ENCODE measurements around the gene PML. TPM values are rescaled to one million over a fixed set of nuclear protein-coding genes. Genes with fewer than 3 reads are reported as not detected.
A peak's percentile ranks its signal among the peaks of the same experiment; 100 is the strongest.

The PML gene
- total and polyA plus RNA-seq, 9 of the 15 experiments (the other 6 are each of a cell fraction or from before 2014, with no cell fraction given), result 5.0 to 50.7 (median 10.1) TPM

DNA sequence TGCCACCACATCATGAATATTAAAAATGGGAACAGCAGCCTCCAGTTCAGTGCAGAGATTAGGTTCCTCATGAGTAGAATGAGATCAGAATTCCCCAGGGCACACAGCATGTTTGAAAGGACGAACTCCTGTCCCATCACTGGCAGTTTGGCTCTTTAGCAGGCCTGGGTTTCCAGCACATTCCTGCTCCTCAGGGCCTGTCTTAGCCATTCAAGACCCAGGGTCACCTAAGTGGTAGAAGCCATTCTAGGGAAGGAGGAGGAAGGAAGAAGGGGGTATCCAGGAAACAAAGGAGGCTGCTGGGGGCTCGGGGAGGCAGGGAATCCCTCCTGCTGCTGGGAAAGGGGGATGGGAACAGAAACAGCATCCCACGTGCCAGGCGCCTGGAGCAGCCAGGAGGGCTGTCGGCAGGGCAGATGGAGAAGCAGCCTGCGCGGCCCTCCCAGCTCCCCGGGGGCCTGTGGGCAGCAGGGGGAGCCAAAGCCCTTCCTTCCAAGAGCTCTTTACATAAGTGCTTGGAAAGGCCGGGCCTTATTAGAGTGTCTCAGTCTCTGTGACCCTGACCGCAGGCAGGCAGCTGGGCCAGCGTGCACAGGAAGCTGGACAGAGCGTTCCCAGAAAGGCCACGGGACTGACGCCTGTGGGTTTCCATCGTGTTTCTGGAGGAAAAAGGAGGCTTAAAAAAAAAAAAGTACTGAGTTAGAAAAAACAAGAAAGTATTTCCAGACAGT lies 43.5 kb upstream of the PML start (continued):
- TF ChIP-seq, protein P1, sequence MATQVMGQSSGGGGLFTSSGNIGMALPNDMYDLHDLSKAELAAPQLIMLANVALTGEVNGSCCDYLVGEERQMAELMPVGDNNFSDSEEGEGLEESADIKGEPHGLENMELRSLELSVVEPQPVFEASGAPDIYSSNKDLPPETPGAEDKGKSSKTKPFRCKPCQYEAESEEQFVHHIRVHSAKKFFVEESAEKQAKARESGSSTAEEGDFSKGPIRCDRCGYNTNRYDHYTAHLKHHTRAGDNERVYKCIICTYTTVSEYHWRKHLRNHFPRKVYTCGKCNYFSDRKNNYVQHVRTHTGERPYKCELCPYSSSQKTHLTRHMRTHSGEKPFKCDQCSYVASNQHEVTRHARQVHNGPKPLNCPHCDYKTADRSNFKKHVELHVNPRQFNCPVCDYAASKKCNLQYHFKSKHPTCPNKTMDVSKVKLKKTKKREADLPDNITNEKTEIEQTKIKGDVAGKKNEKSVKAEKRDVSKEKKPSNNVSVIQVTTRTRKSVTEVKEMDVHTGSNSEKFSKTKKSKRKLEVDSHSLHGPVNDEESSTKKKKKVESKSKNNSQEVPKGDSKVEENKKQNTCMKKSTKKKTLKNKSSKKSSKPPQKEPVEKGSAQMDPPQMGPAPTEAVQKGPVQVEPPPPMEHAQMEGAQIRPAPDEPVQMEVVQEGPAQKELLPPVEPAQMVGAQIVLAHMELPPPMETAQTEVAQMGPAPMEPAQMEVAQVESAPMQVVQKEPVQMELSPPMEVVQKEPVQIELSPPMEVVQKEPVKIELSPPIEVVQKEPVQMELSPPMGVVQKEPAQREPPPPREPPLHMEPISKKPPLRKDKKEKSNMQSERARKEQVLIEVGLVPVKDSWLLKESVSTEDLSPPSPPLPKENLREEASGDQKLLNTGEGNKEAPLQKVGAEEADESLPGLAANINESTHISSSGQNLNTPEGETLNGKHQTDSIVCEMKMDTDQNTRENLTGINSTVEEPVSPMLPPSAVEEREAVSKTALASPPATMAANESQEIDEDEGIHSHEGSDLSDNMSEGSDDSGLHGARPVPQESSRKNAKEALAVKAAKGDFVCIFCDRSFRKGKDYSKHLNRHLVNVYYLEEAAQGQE (IDR thresholded peaks at IDR 0.05; ENCODE audit: borderline replicate concordance), result peak; percentile 69
- TF ChIP-seq, protein P1 (CRISPR knock-in tag; IDR thresholded peaks at IDR 0.05; ENCODE audit: low read depth), result peak; percentile 51; the same call in 1 of the 2 replicates
- TF ChIP-seq, protein P2, sequence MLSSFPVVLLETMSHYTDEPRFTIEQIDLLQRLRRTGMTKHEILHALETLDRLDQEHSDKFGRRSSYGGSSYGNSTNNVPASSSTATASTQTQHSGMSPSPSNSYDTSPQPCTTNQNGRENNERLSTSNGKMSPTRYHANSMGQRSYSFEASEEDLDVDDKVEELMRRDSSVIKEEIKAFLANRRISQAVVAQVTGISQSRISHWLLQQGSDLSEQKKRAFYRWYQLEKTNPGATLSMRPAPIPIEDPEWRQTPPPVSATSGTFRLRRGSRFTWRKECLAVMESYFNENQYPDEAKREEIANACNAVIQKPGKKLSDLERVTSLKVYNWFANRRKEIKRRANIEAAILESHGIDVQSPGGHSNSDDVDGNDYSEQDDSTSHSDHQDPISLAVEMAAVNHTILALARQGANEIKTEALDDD (IDR thresholded peaks at IDR 0.05), result no peak
- TF ChIP-seq SMAD2 (IDR thresholded peaks at IDR 0.05; ENCODE audit: low read depth, low read length) (no peak), ETV1 (tag; conservative IDR thresholded peaks at IDR 0.05; ENCODE audit: low read depth) (peak; percentile 44; the same call in 1 of the 2 replicates), POLR2AphosphoS2 (IDR thresholded peaks at IDR 0.05; ENCODE audit: low read length) (no peak), NRF1 (conservative IDR thresholded peaks at IDR 0.05 in 1 of 2, IDR thresholded peaks at IDR 0.05 in 1 of 2) (peak; percentile 36 to 44; a peak in 3 of 4 replicates), ZC3H11A (IDR thresholded peaks at IDR 0.05; ENCODE audit: low read depth, low read length) (no peak), YY1 (IDR thresholded peaks at IDR 0.05; ENCODE audit: borderline replicate concordance in 1 of 3, control insufficient read depth in 1 of 3, extremely low read depth in 1 of 3, insufficient read depth in 3 of 3, insufficient read length in 1 of 3, insufficient replicate concordance in 2 of 3, low read depth in 1 of 3, low read length in 2 of 3) (peak in 1 of 3 experiments; percentile 31), GATA2 (CRISPR knock-in tag; IDR thresholded peaks at IDR 0.05) (no peak)
- TF ChIP-seq, protein P3, sequence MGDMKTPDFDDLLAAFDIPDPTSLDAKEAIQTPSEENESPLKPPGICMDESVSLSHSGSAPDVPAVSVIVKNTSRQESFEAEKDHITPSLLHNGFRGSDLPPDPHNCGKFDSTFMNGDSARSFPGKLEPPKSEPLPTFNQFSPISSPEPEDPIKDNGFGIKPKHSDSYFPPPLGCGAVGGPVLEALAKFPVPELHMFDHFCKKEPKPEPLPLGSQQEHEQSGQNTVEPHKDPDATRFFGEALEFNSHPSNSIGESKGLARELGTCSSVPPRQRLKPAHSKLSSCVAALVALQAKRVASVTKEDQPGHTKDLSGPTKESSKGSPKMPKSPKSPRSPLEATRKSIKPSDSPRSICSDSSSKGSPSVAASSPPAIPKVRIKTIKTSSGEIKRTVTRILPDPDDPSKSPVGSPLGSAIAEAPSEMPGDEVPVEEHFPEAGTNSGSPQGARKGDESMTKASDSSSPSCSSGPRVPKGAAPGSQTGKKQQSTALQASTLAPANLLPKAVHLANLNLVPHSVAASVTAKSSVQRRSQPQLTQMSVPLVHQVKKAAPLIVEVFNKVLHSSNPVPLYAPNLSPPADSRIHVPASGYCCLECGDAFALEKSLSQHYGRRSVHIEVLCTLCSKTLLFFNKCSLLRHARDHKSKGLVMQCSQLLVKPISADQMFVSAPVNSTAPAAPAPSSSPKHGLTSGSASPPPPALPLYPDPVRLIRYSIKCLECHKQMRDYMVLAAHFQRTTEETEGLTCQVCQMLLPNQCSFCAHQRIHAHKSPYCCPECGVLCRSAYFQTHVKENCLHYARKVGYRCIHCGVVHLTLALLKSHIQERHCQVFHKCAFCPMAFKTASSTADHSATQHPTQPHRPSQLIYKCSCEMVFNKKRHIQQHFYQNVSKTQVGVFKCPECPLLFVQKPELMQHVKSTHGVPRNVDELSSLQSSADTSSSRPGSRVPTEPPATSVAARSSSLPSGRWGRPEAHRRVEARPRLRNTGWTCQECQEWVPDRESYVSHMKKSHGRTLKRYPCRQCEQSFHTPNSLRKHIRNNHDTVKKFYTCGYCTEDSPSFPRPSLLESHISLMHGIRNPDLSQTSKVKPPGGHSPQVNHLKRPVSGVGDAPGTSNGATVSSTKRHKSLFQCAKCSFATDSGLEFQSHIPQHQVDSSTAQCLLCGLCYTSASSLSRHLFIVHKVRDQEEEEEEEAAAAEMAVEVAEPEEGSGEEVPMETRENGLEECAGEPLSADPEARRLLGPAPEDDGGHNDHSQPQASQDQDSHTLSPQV (IDR thresholded peaks at IDR 0.05), result no peak
- TF ChIP-seq, protein P4, sequence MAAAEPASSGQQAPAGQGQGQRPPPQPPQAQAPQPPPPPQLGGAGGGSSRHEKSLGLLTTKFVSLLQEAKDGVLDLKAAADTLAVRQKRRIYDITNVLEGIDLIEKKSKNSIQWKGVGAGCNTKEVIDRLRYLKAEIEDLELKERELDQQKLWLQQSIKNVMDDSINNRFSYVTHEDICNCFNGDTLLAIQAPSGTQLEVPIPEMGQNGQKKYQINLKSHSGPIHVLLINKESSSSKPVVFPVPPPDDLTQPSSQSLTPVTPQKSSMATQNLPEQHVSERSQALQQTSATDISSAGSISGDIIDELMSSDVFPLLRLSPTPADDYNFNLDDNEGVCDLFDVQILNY (CRISPR knock-in tag; IDR thresholded peaks at IDR 0.05), result no peak

Measured in K562 (cell line).